K562 (cell line): ENCODE data around the gene ANKLE1. TPM values are rescaled to one million over a fixed set of nuclear protein-coding genes. Genes with fewer than 3 reads are reported as not detected.

Experiments used
- ATF1 ChIP-seq, 2 experiments: fragments of 450-650 bp in 1 of 2; IDR thresholded peaks; 2 replicates each; pipeline ENCODE4 v1.6.1; 2016; ENCODE audit warnings: missing compliant biosample characterization in 1 of 2, missing genetic modification characterization in 1 of 2
- CHCHD3 ChIP-seq: fragments of 250-450 bp; sonication (Bioruptor Pico); IDR thresholded peaks from 2 replicates; pipeline ENCODE4 v2.1.2; 2022; ENCODE audit warnings: mild to moderate bottlenecking
- CHD2 ChIP-seq: IDR thresholded peaks from 2 replicates; pipeline ENCODE4 v1.6.1; 2011; ENCODE audit warnings: low read depth, low read length
- CXXC5 ChIP-seq: fragments of 250-450 bp; sonication (Bioruptor Pico); IDR thresholded peaks from 2 replicates; pipeline ENCODE4 v1.8.0; 2022; ENCODE audit warnings: inconsistent platforms, mild to moderate bottlenecking, moderate library complexity
- DPF2 ChIP-seq: fragments of 450-650 bp; IDR thresholded peaks from 2 replicates; pipeline ENCODE4 v1.6.1; 2016
- EGR1 ChIP-seq: fragments of 450-650 bp; conservative IDR thresholded peaks from 2 replicates; pipeline ENCODE4 v1.6.1; 2017; ENCODE audit warnings: mild to moderate bottlenecking
- HMGN3 ChIP-seq: IDR thresholded peaks from 2 replicates; pipeline ENCODE4 v1.6.1; 2011; ENCODE audit warnings: borderline replicate concordance, low read depth, mild to moderate bottlenecking, mixed read lengths, low read length; ENCODE audit not compliant: insufficient read length; ENCODE audit errors: extremely low read depth
- HNRNPL ChIP-seq: fragments of 200-400 bp; formaldehyde crosslinking; IDR thresholded peaks from 2 replicates; pipeline ENCODE4 v1.6.1; 2017; ENCODE audit warnings: low read depth, mild to moderate bottlenecking, low read length
- ILF3 ChIP-seq: fragments of 450-650 bp; IDR thresholded peaks from 2 replicates; pipeline ENCODE4 v1.6.1; 2018; ENCODE audit warnings: antibody characterized with exemption, mild to moderate bottlenecking, moderate library complexity, borderline replicate concordance
- KAT7 ChIP-seq: sonication (generic); formaldehyde crosslinking; IDR thresholded peaks from 2 replicates; pipeline ENCODE4 v1.8.0; 2022; ENCODE audit warnings: missing genetic modification reagents, mild to moderate bottlenecking, borderline replicate concordance
- MTA3 ChIP-seq: fragments of 450-650 bp; formaldehyde crosslinking; IDR thresholded peaks from 2 replicates; pipeline ENCODE4 v1.6.1; 2017; ENCODE audit warnings: mild to moderate bottlenecking, borderline replicate concordance
- MYBL2 ChIP-seq, 2 experiments: fragments of 450-650 bp in 1 of 2; sonication (generic) in 1 of 2; formaldehyde crosslinking in 1 of 2; IDR thresholded peaks; 2 replicates each; pipeline versions ENCODE4 v1.6.1 to v1.8.1; 2017 to 2022; ENCODE audit warnings: borderline replicate concordance in 1 of 2, inconsistent platforms in 1 of 2, low read depth in 1 of 2, mild to moderate bottlenecking in 1 of 2, missing genetic modification reagents in 1 of 2, moderate library complexity in 1 of 2
- NRF1 ChIP-seq, 2 experiments: fragments of 450-650 bp; IDR thresholded peaks in 1 of 2; conservative IDR thresholded peaks in 1 of 2; 2 replicates each; pipeline ENCODE4 v1.6.1; 2014; ENCODE audit warnings: mild to moderate bottlenecking in 2 of 2
- RBM17 ChIP-seq: fragments of 200-400 bp; formaldehyde crosslinking; IDR thresholded peaks from 2 replicates; pipeline ENCODE4 v1.6.1; 2017; ENCODE audit warnings: low read depth, mild to moderate bottlenecking, low read length, borderline replicate concordance
- RBM25 ChIP-seq: fragments of 200-400 bp; formaldehyde crosslinking; IDR thresholded peaks from 2 replicates; pipeline ENCODE4 v1.6.1; 2018; ENCODE audit warnings: low read length, low read depth, moderate library complexity; ENCODE audit not compliant: severe bottlenecking
- SPI1 ChIP-seq: IDR thresholded peaks from 2 replicates; pipeline ENCODE4 v1.6.1; 2011; ENCODE audit warnings: low read depth, low read length, control low read depth, borderline replicate concordance
- SRSF1 ChIP-seq: fragments of 200-400 bp; formaldehyde crosslinking; IDR thresholded peaks from 2 replicates; pipeline ENCODE4 v1.6.1; 2017; ENCODE audit warnings: mild to moderate bottlenecking, low read depth, low read length, moderate library complexity
- STAT5A ChIP-seq: IDR thresholded peaks from 2 replicates; pipeline ENCODE4 v1.6.1; 2012; ENCODE audit warnings: low read length, inconsistent platforms, borderline replicate concordance
- TEAD2 ChIP-seq: fragments of 450-650 bp; IDR thresholded peaks from 2 replicates; pipeline ENCODE4 v1.6.1; 2016; ENCODE audit warnings: missing genetic modification characterization, control low read depth, missing compliant biosample characterization
- THRAP3 ChIP-seq: fragments of 450-650 bp; IDR thresholded peaks from 2 replicates; pipeline ENCODE4 v1.6.1; 2016; ENCODE audit warnings: mild to moderate bottlenecking, inconsistent platforms, borderline replicate concordance
- ZNF184 ChIP-seq: sonication (generic); formaldehyde crosslinking; IDR thresholded peaks from 2 replicates; pipeline ENCODE4 v1.5.0; 2020; ENCODE audit warnings: missing genetic modification reagents
- ZNF444 ChIP-seq: fragments of 250-450 bp; sonication (Bioruptor Pico); IDR thresholded peaks from 2 replicates; pipeline ENCODE4 v1.4.0; 2020; ENCODE audit warnings: mild to moderate bottlenecking, moderate library complexity
- polyA plus RNA-seq, 8 experiments: library from polyadenylated mRNA; depleted of rRNA in 4 of 8; stranded (reverse) in 5 of 8; unstranded in 3 of 8; fragments of >200 nt; fragmentation: Nextera tagmentation in 2 of 8; fragmentation: Illumina TruSeq in 1 of 8; extraction: Ambion mirVana in 2 of 8; extraction: Trizol in 1 of 8; gene quantifications; 2 replicates each; pipeline versions ENCODE4 v1.2.1 to v1.2.3, GENCODE V29; 2011 to 2014; ENCODE audit warnings: inconsistent platforms in 1 of 8, missing spikeins in 1 of 8
- total RNA-seq, 7 experiments: library from RNA; depleted of rRNA in 6 of 7; stranded (reverse); fragments of >200 nt in 6 of 7; fragmentation: Illumina TruSeq in 2 of 7; extraction: Trizol in 2 of 7; gene quantifications; 2 replicates each; pipeline versions ENCODE4 v1.2.1 to v1.2.3, GENCODE V29; 2011 to 2021; ENCODE audit warnings: low replicate concordance in 1 of 7
- TF ChIP-seq, protein P1 (sequence below): fragments of 250-450 bp; sonication (Bioruptor Pico); IDR thresholded peaks from 2 replicates; pipeline ENCODE4 v1.5.0; 2020; ENCODE audit warnings: mild to moderate bottlenecking
- TF ChIP-seq, protein P2 (sequence below): fragments of 450-650 bp; IDR thresholded peaks from 2 replicates; pipeline ENCODE4 v1.6.1; 2014; ENCODE audit warnings: low read depth, mild to moderate bottlenecking, moderate library complexity, borderline replicate concordance
- TF ChIP-seq, protein P3 (sequence below): fragments of 250-450 bp; sonication (Bioruptor Pico); IDR thresholded peaks from 2 replicates; pipeline ENCODE4 v1.8.0; 2022; ENCODE audit warnings: moderate library complexity, mild to moderate bottlenecking, inconsistent platforms

ANKLE1 gene
- total and polyA plus RNA-seq, 9 of the 15 experiments (the other 6 are each of a cell fraction or from before 2014, with no cell fraction given): 0.63 to 9.2 (median 2.9) TPM

DNA sequence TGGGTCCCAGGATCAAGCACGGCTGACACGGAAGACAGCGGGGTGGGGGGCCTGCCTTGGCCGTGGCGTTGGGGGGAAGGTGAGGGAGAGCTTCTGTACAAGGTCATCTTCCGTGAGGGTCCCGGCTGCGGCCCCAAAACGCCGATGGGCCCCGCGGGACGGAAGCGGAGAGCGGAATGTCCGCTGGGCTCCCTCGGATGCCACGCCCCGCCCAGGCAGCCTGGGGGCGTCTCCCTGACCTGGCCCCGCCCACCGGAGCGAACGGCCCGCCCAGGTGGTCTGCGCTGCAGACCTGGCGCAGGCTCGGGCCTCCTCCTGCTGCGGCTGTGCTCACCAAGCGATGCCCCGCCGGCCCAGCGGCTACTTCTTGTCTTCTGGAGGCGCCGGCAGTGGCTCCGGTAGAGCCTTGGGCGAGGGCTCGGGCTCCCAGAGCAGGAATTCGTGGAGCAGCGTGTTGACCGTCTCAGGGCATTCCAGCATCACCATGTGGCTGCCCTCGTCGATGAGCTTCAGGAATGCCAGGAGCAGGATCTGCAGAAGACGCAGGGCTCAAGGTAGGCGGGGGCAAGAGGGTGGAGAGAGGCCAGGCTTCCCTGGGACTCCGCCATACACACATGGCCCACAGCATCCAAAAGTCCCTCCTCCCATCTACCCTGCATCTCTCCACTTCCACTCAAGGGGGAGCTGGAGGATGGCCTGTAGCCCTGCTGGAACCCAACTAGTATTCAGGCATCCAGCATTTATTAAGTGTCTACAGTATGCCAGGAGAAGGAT, 10.8 kb downstream of the ANKLE1 start (continued):
- TF ChIP-seq, protein P1, sequence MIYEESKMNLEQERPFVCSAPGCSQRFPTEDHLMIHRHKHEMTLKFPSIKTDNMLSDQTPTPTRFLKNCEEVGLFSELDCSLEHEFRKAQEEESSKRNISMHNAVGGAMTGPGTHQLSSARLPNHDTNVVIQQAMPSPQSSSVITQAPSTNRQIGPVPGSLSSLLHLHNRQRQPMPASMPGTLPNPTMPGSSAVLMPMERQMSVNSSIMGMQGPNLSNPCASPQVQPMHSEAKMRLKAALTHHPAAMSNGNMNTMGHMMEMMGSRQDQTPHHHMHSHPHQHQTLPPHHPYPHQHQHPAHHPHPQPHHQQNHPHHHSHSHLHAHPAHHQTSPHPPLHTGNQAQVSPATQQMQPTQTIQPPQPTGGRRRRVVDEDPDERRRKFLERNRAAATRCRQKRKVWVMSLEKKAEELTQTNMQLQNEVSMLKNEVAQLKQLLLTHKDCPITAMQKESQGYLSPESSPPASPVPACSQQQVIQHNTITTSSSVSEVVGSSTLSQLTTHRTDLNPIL: no peak
- TF ChIP-seq KAT7 (CRISPR knock-in tag) (no peak), SPI1 (0 out of 2 replicates have a peak, but pooled peaks have one; percentile 20), THRAP3 (no peak), NRF1 (conservative IDR thresholded peaks at IDR 0.05 in 1 of 2, IDR thresholded peaks at IDR 0.05 in 1 of 2) (peak; percentile 90 to 91), CHCHD3 (CRISPR knock-in tag) (no peak), STAT5A (no peak), ZNF444 (CRISPR knock-in tag) (no peak), ILF3 (no peak), HMGN3 (peak; percentile 72), TEAD2 (tag) (no peak), SRSF1 (no peak), HNRNPL (no peak), CXXC5 (CRISPR knock-in tag) (0 out of 2 replicates have a peak, but pooled peaks have one; percentile 34), MYBL2 (IDR thresholded peaks at IDR 0.05; ENCODE audit: low read depth) (no peak), MYBL2 (CRISPR knock-in tag; IDR thresholded peaks at IDR 0.05; ENCODE audit: borderline replicate concordance) (no peak), ATF1 (CRISPR knock-in tag; IDR thresholded peaks at IDR 0.05) (no peak), ATF1 (tag; IDR thresholded peaks at IDR 0.05) (no peak), DPF2 (no peak), CHD2 (no peak), EGR1 (no peak), RBM17 (no peak), MTA3 (peak; percentile 74; the same call in 1 of the 2 replicates), RBM25 (no peak), ZNF184 (CRISPR knock-in tag) (no peak)
- TF ChIP-seq, protein P2, sequence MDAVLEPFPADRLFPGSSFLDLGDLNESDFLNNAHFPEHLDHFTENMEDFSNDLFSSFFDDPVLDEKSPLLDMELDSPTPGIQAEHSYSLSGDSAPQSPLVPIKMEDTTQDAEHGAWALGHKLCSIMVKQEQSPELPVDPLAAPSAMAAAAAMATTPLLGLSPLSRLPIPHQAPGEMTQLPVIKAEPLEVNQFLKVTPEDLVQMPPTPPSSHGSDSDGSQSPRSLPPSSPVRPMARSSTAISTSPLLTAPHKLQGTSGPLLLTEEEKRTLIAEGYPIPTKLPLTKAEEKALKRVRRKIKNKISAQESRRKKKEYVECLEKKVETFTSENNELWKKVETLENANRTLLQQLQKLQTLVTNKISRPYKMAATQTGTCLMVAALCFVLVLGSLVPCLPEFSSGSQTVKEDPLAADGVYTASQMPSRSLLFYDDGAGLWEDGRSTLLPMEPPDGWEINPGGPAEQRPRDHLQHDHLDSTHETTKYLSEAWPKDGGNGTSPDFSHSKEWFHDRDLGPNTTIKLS: peak; percentile 31; the same call in 1 of the 2 replicates
- TF ChIP-seq, protein P3, sequence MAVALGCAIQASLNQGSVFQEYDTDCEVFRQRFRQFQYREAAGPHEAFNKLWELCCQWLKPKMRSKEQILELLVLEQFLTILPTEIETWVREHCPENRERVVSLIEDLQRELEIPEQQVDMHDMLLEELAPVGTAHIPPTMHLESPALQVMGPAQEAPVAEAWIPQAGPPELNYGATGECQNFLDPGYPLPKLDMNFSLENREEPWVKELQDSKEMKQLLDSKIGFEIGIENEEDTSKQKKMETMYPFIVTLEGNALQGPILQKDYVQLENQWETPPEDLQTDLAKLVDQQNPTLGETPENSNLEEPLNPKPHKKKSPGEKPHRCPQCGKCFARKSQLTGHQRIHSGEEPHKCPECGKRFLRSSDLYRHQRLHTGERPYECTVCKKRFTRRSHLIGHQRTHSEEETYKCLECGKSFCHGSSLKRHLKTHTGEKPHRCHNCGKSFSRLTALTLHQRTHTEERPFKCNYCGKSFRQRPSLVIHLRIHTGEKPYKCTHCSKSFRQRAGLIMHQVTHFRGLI (CRISPR knock-in tag): no peak
